Activated naive CD4-positive, alpha-beta T cell treated with anti-CD3 and anti-CD28 coated beads, Interleukin-2, amount 10 ng/mL, durations not matched to agents 7 days and 5 days (primary cell): ENCODE data around the gene SBNO2.

Source experiments
- CTCF ChIA-PET: fragments of 350-600 bp; sonication (Branson Sonifier 250); formaldehyde crosslinking; loops from one replicate; lab custom pipeline; 2021; ENCODE audit warnings: antibody characterized with exemption; lab: Charles Lee
- DNase-seq: peaks from one replicate; pipeline ENCODE4 v3.0.0-alpha.2; 2020
- H3K27ac Mint-ChIP-seq: one replicate; pipeline ENCODE4 v1.8.0; 2021; ENCODE audit warnings: mild to moderate bottlenecking, moderate library complexity, mixed read lengths
- H3K27me3 Mint-ChIP-seq: one replicate; pipeline ENCODE4 v1.8.0; 2021; ENCODE audit warnings: mild to moderate bottlenecking, mixed read lengths
- H3K36me3 Mint-ChIP-seq: one replicate; pipeline ENCODE4 v1.8.0; 2021; ENCODE audit warnings: mixed read lengths
- H3K4me1 Mint-ChIP-seq: one replicate; pipeline ENCODE4 v1.8.0; 2021; ENCODE audit warnings: mixed read lengths
- H3K4me3 Mint-ChIP-seq: one replicate; pipeline ENCODE4 v1.8.0; 2021; ENCODE audit warnings: mild to moderate bottlenecking, moderate library complexity, mixed read lengths
- H3K9me3 Mint-ChIP-seq: one replicate; pipeline ENCODE4 v1.8.0; 2021; ENCODE audit warnings: mixed read lengths

The SBNO2 gene

DNA sequence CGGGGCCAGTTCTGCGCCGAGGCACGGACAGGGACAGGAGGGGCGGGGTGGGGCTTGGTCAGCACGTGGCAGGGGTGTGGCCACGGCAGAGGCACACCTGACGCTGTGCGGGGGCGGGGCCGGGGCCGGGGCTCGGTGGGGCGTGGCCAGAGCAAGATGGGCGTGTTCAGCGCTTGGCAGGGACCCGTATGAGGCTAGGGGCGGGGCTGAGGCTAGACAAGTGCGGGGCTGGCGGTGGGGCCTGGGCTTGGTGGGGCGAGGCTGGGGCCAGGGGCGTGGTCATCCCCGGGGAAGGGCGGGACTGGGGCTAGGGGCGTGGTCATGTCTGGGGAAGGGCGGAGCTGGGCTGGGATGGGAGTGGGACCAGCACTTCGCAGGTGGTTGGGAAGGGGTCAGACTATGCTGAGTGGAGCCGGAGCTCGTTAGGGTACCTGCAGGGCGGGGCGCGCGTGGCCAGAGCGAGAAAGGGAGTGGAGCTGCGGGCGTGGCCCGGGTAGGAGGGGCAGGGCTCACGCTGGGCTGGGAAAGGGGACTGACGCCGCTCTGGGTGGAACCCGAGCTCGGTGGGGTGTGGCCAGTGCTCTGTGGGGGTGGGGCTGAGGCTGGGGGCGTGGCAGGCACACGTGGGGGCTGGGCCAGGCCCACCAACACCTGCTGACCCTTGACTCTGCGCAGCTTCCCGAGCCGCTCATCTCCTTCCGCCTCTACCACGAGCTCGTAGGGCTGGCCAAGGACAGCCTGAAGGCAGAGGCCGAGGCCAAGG lies 91.7 kb downstream of the SBNO2 start:
- H3K36me3 Mint-ChIP-seq: peaks cover 54% of the 10 kb centered on the region
- peak overlapping the region; percentile 81 for H3K27ac Mint-ChIP-seq
- H3K27me3 Mint-ChIP-seq: peaks cover 3% of the 10 kb centered on the region
- no peaks in the 10 kb centered on the region for H3K9me3 Mint-ChIP-seq
- CTCF ChIA-PET: interaction anchor here (0.8 to 1.3 kb wide), 2 partner anchors 15 to 31 kb away, joined by 3 read pairs; no protein-coding TSS in a partner anchor
- H3K4me1 Mint-ChIP-seq: peaks cover 62% of the 10 kb centered on the region
- peak; percentile 95 for DNase-seq
- H3K4me3 Mint-ChIP-seq: peak overlapping the region; percentile 33

DNA sequence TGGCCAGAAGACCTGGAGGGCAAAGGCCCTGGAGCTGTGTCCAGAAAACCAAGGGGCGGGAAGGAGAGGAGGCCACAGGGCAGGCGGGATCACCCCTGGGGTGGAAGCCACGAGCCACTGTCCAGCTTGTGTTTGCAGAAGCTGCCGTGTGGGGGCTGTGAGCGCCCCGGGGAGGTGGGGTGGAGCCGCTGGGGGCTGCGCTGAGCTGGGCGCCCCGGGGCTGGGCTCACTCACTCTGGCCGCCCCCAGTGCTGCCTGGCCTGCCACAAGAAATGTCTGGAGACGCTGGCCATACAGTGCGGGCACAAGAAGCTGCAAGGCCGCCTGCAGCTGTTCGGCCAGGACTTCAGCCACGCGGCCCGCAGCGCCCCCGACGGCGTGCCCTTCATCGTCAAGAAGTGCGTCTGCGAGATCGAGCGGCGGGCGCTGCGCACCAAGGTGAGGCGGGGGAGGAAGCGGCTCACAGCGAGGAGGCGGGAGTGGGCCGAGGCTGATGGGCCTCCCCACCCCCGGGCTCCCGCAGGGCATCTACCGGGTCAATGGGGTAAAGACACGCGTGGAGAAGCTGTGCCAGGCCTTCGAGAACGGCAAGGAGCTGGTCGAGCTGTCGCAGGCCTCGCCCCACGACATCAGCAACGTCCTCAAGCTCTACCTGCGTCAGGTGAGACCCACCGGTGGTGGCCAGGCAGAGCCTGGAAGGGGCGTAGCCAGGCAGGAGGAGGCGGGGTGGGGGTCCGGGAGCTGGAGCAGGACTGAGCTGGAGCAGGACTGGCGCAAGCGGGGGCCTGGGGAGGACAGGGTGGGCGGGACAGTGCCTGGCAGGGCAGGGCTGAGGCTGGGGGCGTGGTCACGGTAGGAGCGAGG lies 92.5 kb downstream of the SBNO2 start:
- peak overlapping the region; percentile 41 for H3K4me3 Mint-ChIP-seq

GRCh38 chr19:1080360-1081161 lies 93.5 kb downstream of the SBNO2 start:
- CTCF ChIA-PET: interaction anchor here (0.7 to 1.4 kb wide), 2 partner anchors 16 kb away, joined by 3 to 6 read pairs; no protein-coding TSS in a partner anchor
- Mint-ChIP-seq H3K36me3 (peaks cover 64% of the 10 kb centered on the region), H3K9me3 (no peaks in the 10 kb centered on the region), H3K27ac (peak overlapping the region; percentile 79), H3K4me1 (peaks cover 68% of the 10 kb centered on the region), H3K4me3 (peak overlapping the region; percentile 41), H3K27me3 (peaks cover 3% of the 10 kb centered on the region)
- DNase-seq: no peak

More for the DNA sequence above, 92.5 kb downstream of the SBNO2 start:
- Mint-ChIP-seq H3K27ac (peak overlapping the region; percentile 81), H3K9me3 (no peaks in the 10 kb centered on the region), H3K36me3 (peaks cover 59% of the 10 kb centered on the region), H3K4me1 (peaks cover 64% of the 10 kb centered on the region), H3K27me3 (peaks cover 3% of the 10 kb centered on the region)
- DNase-seq: no peak
- CTCF ChIA-PET: interaction anchor here (0.7 to 1.3 kb wide), 3 partner anchors 14 to 32 kb away, joined by 3 read pairs; no protein-coding TSS in a partner anchor

- Mint-ChIP-seq H3K4me3 (peak overlapping the region; percentile 89), H3K4me1 (peaks cover 64% of the 10 kb centered on the region), H3K36me3 (peaks cover 57% of the 10 kb centered on the region), H3K27me3 (peaks cover 3% of the 10 kb centered on the region), H3K27ac (peak overlapping the region; percentile 97), H3K9me3 (no peaks in the 10 kb centered on the region)
- CTCF ChIA-PET: interaction anchor here (1.4 kb wide), 1 partner anchor 15 kb away, joined by 6 read pairs; no protein-coding TSS in a partner anchor
- peak; percentile 88 for DNase-seq
Observed at GRCh38 chr19:1079566-1080111, 94.4 kb downstream of the SBNO2 start.

- H3K9me3 Mint-ChIP-seq: no peaks in the 10 kb centered on the region
- peaks cover 61% of the 10 kb centered on the region for H3K36me3 Mint-ChIP-seq
- H3K27ac Mint-ChIP-seq: peak overlapping the region; percentile 97
- peak overlapping the region; percentile 89 for H3K4me3 Mint-ChIP-seq
- peaks cover 68% of the 10 kb centered on the region for H3K4me1 Mint-ChIP-seq
- H3K27me3 Mint-ChIP-seq: peaks cover 3% of the 10 kb centered on the region
- DNase-seq: peak; percentile 97
- CTCF ChIA-PET: interaction anchor here (0.6 to 2.4 kb wide), 5 partner anchors 9 to 140 kb away, joined by 3 to 13 read pairs (median 3); partner anchors contain the start of gene ARHGAP45
Observed at GRCh38 chr19:1076951-1077350, 97.1 kb downstream of the SBNO2 start.

DNA sequence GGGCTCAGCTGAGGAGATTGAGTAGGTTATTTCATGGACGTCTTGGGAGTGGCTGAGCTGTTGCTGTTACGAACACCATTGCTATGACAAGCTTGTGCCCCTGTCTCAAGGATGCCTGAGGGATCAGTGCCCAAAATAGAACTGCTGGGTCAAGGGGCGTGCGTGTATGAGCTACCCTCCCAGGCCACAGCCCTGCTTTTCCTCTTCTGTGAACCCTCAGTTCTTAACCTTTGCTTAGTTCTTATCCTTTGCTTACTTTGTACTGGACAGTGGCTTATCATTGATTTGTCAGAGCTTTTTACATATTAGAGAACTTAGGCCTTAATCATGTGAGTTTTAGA lies 98.1 kb downstream of the SBNO2 start:
- CTCF ChIA-PET: interaction anchor here (0.6 to 2.4 kb wide), 4 partner anchors 9 to 37 kb away, joined by 3 to 13 read pairs (median 6); partner anchors contain the start of gene ARHGAP45
- Mint-ChIP-seq H3K4me3 (peak overlapping the region; percentile 89), H3K4me1 (peaks cover 65% of the 10 kb centered on the region), H3K9me3 (no peaks in the 10 kb centered on the region), H3K36me3 (peaks cover 61% of the 10 kb centered on the region), H3K27ac (peak overlapping the region; percentile 97), H3K27me3 (peaks cover 3% of the 10 kb centered on the region)
- DNase-seq: no peak

DNA sequence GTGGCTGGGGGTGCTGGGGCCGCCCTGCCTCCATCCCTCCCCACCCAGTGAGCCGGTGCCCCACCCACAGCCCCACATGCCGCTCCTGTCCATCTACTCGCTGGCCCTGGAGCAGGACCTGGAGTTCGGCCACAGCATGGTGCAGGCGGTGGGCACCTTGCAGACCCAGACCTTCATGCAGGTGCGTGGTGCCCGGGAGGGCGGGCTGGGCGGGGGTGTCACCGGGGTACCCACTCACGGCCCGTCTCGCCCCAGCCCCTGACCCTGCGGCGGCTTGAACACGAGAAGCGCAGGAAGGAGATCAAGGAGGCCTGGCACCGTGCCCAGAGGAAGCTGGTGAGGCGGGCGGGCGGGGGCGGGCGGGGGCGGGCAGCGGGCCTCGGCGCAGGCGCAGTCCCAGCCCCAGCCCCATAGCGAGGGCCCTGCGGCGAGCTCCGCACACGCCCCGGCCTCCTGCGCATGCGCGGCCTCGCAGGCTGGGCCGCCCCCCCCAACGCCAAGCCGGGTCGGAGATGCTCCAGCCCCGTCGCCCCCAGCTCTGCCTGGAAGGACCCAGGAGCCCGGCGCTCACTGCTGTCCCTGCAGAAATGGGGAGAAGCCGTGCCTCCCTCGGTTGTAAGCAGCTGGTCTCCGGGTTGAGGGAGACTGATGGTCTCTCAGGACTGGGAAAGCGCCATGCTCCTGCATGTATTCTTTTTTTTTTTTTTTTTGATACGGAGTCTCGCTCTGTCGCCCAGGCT lies 99.4 kb downstream of the SBNO2 start:
- H3K27ac Mint-ChIP-seq: peak overlapping the region; percentile 97
- peaks cover 51% of the 10 kb centered on the region for H3K36me3 Mint-ChIP-seq

DNA sequence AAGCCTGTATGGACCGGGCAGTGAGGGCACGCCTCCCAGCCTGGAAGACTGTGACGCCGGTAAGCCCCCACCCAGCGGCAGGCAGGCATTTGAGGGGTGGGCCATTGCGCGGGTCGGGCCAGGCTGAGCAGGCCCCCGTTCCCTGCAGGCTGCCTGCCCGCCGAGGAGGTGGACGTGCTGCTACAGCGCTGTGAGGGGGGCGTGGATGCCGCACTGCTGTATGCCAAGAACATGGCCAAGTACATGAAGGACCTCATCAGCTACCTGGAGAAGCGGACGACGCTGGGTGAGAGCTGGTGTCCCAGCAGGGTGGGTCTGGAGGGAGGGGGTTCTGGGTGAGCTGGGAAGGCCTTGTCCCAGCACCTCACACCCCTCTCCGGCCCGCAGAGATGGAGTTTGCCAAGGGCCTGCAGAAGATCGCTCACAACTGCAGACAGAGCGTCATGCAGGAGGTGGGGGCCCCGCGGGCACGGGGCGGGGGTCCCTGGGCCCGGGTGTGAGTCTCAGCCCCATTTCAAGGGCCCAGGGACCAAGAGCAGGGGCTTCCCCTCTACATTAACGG lies 100.0 kb downstream of the SBNO2 start:
- no peak for DNase-seq
- Mint-ChIP-seq H3K9me3 (no peaks in the 10 kb centered on the region), H3K4me3 (peak overlapping the region; percentile 65), H3K27ac (peak overlapping the region; percentile 80), H3K4me1 (peaks cover 60% of the 10 kb centered on the region), H3K36me3 (peaks cover 53% of the 10 kb centered on the region), H3K27me3 (no peaks in the 10 kb centered on the region)
- CTCF ChIA-PET: interaction anchor here (1.0 kb wide), 1 partner anchor 170 kb away, joined by 3 read pairs; no protein-coding TSS in a partner anchor

More for the DNA sequence above, 99.4 kb downstream of the SBNO2 start:
- no peaks in the 10 kb centered on the region for H3K9me3 Mint-ChIP-seq
- peaks cover 62% of the 10 kb centered on the region for H3K4me1 Mint-ChIP-seq
- CTCF ChIA-PET: interaction anchor here (1.0 to 2.1 kb wide), 2 partner anchors 10 to 170 kb away, joined by 3 to 10 read pairs; no protein-coding TSS in a partner anchor
- DNase-seq: peak; percentile 92
- H3K27me3 Mint-ChIP-seq: peaks cover 3% of the 10 kb centered on the region
- H3K4me3 Mint-ChIP-seq: peak overlapping the region; percentile 89

- Mint-ChIP-seq H3K36me3 (peaks cover 58% of the 10 kb centered on the region), H3K9me3 (no peaks in the 10 kb centered on the region), H3K27ac (peak overlapping the region; percentile 86)
Observed at GRCh38 chr19:1073063-1073955, 100.8 kb downstream of the SBNO2 start.

GRCh38 chr19:1072371-1073015 lies 101.6 kb downstream of the SBNO2 start:
- CTCF ChIA-PET: interaction anchor here (0.6 kb wide), 1 partner anchor 35 kb away, joined by 4 read pairs; no protein-coding TSS in a partner anchor
- DNase-seq: no peak
- Mint-ChIP-seq H3K4me3 (peak overlapping the region; percentile 73), H3K36me3 (peaks cover 55% of the 10 kb centered on the region), H3K27ac (peak overlapping the region; percentile 86), H3K27me3 (no peaks in the 10 kb centered on the region), H3K4me1 (peaks cover 66% of the 10 kb centered on the region), H3K9me3 (no peaks in the 10 kb centered on the region)

More at GRCh38 chr19:1073063-1073955, 100.8 kb downstream of the SBNO2 start:
- Mint-ChIP-seq H3K27me3 (no peaks in the 10 kb centered on the region), H3K4me3 (peak overlapping the region; percentile 65), H3K4me1 (peaks cover 66% of the 10 kb centered on the region)
- CTCF ChIA-PET: interaction anchor here (1.0 kb wide), 1 partner anchor 171 kb away, joined by 3 read pairs; no protein-coding TSS in a partner anchor
- peak; percentile 40 for DNase-seq
